HepG2 (cell line): ENCODE data around the gene HSP90AB1. TPM values are rescaled to one million over a fixed set of nuclear protein-coding genes. Genes with fewer than 3 reads are reported as not detected.

Experiments used
- ATAC-seq: fragments of 200-7000 bp; cut with Tn5 transposase; 3 replicates; pipeline ENCODE4 v1.9.1; 2020; ENCODE audit warnings: mild to moderate bottlenecking, moderate library complexity
- BruUV-seq: library from RNA; stranded (reverse); fragments of 400-500 nt; replicated peaks from 2 replicates; lab custom pipeline; 2021; lab: Mats Ljungman, UMichigan
- CTCF ChIA-PET: fragments of 300-600 bp; formaldehyde crosslinking; extraction: SDS; loops from one replicate; lab custom pipeline; 2021; ENCODE audit warnings: low total read pairs, inconsistent platforms, low intra/inter-chr PET ratio; lab: Yijun Ruan, JAX
- POLR2A ChIA-PET: fragments of 350-600 bp; sonication (Branson Sonifier 250); formaldehyde crosslinking; loops from one replicate; lab custom pipeline; 2020; ENCODE audit warnings: antibody characterized with exemption, inconsistent platforms; lab: Yijun Ruan, JAX
- DNase-seq: peaks from one replicate; pipeline ENCODE4 v3.0.0-alpha.2; 2015; ENCODE audit warnings: low spot score
- FAIRE-seq: peaks from 3 replicates; lab custom pipeline; 2011; peaks lifted over from hg19 to GRCh38; lab: Jason Lieb, UNC
- H2AFZ ChIP-seq: one replicate; pipeline ENCODE4 v1.6.1; 2011; ENCODE audit warnings: low read length, inconsistent platforms
- H3K27ac ChIP-seq: fragments of 300-600 bp; 3 replicates; pipeline ENCODE4 v1.8.0; 2011; ENCODE audit warnings: mixed run types, mild to moderate bottlenecking, mixed read lengths, low read length, inconsistent platforms; ENCODE audit not compliant: insufficient read depth; ENCODE audit errors: extremely low read length
- H3K27me3 ChIP-seq, 2 experiments: fragments of 200-600 bp in 1 of 2; 2 replicates in 1 of 2; 3 replicates in 1 of 2; pipeline versions ENCODE4 v1.6.0 to v1.8.0; 2011; ENCODE audit warnings: low read length in 2 of 2, mild to moderate bottlenecking in 2 of 2, moderate library complexity in 2 of 2, inconsistent platforms in 1 of 2; ENCODE audit not compliant: insufficient read depth in 2 of 2, control insufficient read depth in 1 of 2
- H3K36me3 ChIP-seq, 2 experiments: fragments of 200-600 bp in 1 of 2; replicated peaks in 1 of 2; 2 replicates in 1 of 2; 3 replicates in 1 of 2; pipeline versions ENCODE4 v1.5.1 to v1.8.0; 2011; ENCODE audit warnings: low read length in 2 of 2, inconsistent platforms in 1 of 2; ENCODE audit not compliant: insufficient read depth in 2 of 2, control insufficient read depth in 1 of 2
- H3K4me1 ChIP-seq: 2 replicates; pipeline ENCODE4 v1.5.1; 2012; ENCODE audit warnings: low read length, inconsistent platforms; ENCODE audit not compliant: insufficient read depth
- H3K4me2 ChIP-seq: 2 replicates; pipeline ENCODE4 v1.6.0; 2011; ENCODE audit warnings: low read depth, low read length, inconsistent platforms
- H3K4me3 ChIP-seq, 3 experiments: fragments of 200-600 bp in 1 of 3; sonication (generic), shearing (Covaris generic) in 1 of 3; replicated peaks in 1 of 3; 2 replicates each; pipeline ENCODE4 v1.5.1; 2011 to 2016; ENCODE audit warnings: low read length in 3 of 3, inconsistent platforms in 2 of 3, low read depth in 2 of 3, mild to moderate bottlenecking in 2 of 3, control low read depth in 1 of 3, mixed read lengths in 1 of 3; ENCODE audit not compliant: insufficient read depth in 1 of 3
- H3K79me2 ChIP-seq: one replicate; pipeline ENCODE4 v1.6.1; 2011; ENCODE audit warnings: low read length, inconsistent platforms; ENCODE audit not compliant: insufficient read depth
- H3K9ac ChIP-seq: 2 replicates; pipeline ENCODE4 v1.6.0; 2011; ENCODE audit warnings: mild to moderate bottlenecking, low read depth, low read length, inconsistent platforms; ENCODE audit not compliant: insufficient read depth
- H3K9me3 ChIP-seq: 2 replicates; pipeline ENCODE4 v1.5.1; 2012; ENCODE audit warnings: mild to moderate bottlenecking, low read length
- H4K20me1 ChIP-seq: 2 replicates; pipeline ENCODE4 v1.6.0; 2011; ENCODE audit warnings: inconsistent platforms, mild to moderate bottlenecking, low read length, moderate library complexity; ENCODE audit not compliant: insufficient read depth
- BORCS8-MEF2B ChIP-seq: sonication (generic); formaldehyde crosslinking; IDR thresholded peaks from 2 replicates; pipeline ENCODE4 v1.8.0; 2022; ENCODE audit warnings: mild to moderate bottlenecking, missing genetic modification reagents
- DNMT3B ChIP-seq: conservative IDR thresholded peaks from 2 replicates; pipeline ENCODE4 v1.6.1; 2016; ENCODE audit warnings: missing biosample characterization, control low read depth
- DPF2 ChIP-seq: sonication (generic); formaldehyde crosslinking; IDR thresholded peaks from 2 replicates; pipeline ENCODE4 v1.4.0; 2020; ENCODE audit warnings: mild to moderate bottlenecking, low read depth, missing genetic modification reagents, borderline replicate concordance
- GATAD2A ChIP-seq: IDR thresholded peaks from 2 replicates; pipeline ENCODE4 v1.6.1; 2016
- IRX3 ChIP-seq: sonication (generic); formaldehyde crosslinking; IDR thresholded peaks from 2 replicates; pipeline ENCODE4 v1.8.1; 2023; ENCODE audit warnings: mild to moderate bottlenecking, low read depth, missing genetic modification reagents, borderline replicate concordance
- KAT7 ChIP-seq: IDR thresholded peaks from 2 replicates; pipeline ENCODE4 v1.6.1; 2018; ENCODE audit warnings: borderline replicate concordance, missing compliant biosample characterization
- PHF20 ChIP-seq: sonication (generic); formaldehyde crosslinking; IDR thresholded peaks from 2 replicates; pipeline ENCODE4 v1.5.0; 2020; ENCODE audit warnings: mild to moderate bottlenecking, missing genetic modification reagents
- POLR2AphosphoS5 ChIP-seq: IDR thresholded peaks from 2 replicates; pipeline ENCODE4 v1.6.1; 2012; ENCODE audit warnings: low read depth, low read length
- POLR2G ChIP-seq: fragments of 200-400 bp; formaldehyde crosslinking; IDR thresholded peaks from 2 replicates; pipeline ENCODE4 v1.6.1; 2018; ENCODE audit warnings: mild to moderate bottlenecking, low read depth, low read length, moderate library complexity
- RBM22 ChIP-seq: fragments of 200-400 bp; formaldehyde crosslinking; optimal IDR thresholded peaks from 2 replicates; pipeline ENCODE3; 2017; ENCODE audit warnings: mild to moderate bottlenecking, low read length, moderate library complexity
- TBL1XR1 ChIP-seq: fragments of 150-350 bp; IDR thresholded peaks from 2 replicates; pipeline ENCODE4 v1.6.1; 2014; ENCODE audit warnings: borderline replicate concordance, low read length; ENCODE audit not compliant: partially characterized antibody
- TCF7L2 ChIP-seq: IDR thresholded peaks from 2 replicates; pipeline ENCODE4 v1.6.1; 2011; ENCODE audit warnings: mild to moderate bottlenecking, low read depth, low read length, moderate library complexity
- ZBTB37 ChIP-seq: sonication (generic); formaldehyde crosslinking; IDR thresholded peaks from 2 replicates; pipeline ENCODE4 v1.4.0; 2020; ENCODE audit warnings: mild to moderate bottlenecking, missing genetic modification reagents
- ZFX ChIP-seq: sonication (generic); formaldehyde crosslinking; IDR thresholded peaks from 2 replicates; pipeline ENCODE4 v1.4.0; 2020; ENCODE audit warnings: mild to moderate bottlenecking, low read depth, missing genetic modification reagents, moderate library complexity
- ZNF605 ChIP-seq: sonication (generic); formaldehyde crosslinking; IDR thresholded peaks from 2 replicates; pipeline ENCODE4 v1.8.0; 2022; ENCODE audit warnings: mild to moderate bottlenecking, missing genetic modification reagents
- ZNF891 ChIP-seq: sonication (generic); formaldehyde crosslinking; IDR thresholded peaks from 2 replicates; pipeline ENCODE4 v1.5.0; 2020; ENCODE audit warnings: mild to moderate bottlenecking, missing genetic modification reagents
- ZSCAN29 ChIP-seq: sonication (generic); formaldehyde crosslinking; conservative IDR thresholded peaks from 2 replicates; pipeline ENCODE4 v1.4.0; 2020; ENCODE audit warnings: mild to moderate bottlenecking, missing genetic modification reagents
- WGBS: methylation state at CpG from one replicate; pipeline ENCODE4 v1.1.6; 2017; ENCODE audit warnings: low lambda C conversion rate; 5-methylcytosine and 5-hydroxymethylcytosine counted together
- in situ Hi-C: cut with HindIII; loops from 2 replicates; pipeline ENCODE4 v1.10.0; 2017; ENCODE audit warnings: low pct_unique_long_range_greater_than_20kb; ENCODE audit not compliant: extremely low pct_ligation_motif_present
- intact Hi-C: fragments of 100-400 bp; cut with micrococcal nuclease; formaldehyde crosslinking; loops from one replicate; pipeline ENCODE4 v1.10.0; 2022; ENCODE audit not compliant: unreplicated experiment
- polyA plus RNA-seq, 8 experiments: library from polyadenylated mRNA; depleted of rRNA in 3 of 8; stranded (reverse) in 7 of 8; unstranded in 1 of 8; fragments of >200 nt; fragmentation: Illumina TruSeq in 4 of 8; extraction: Trizol in 4 of 8; gene quantifications; 2 replicates each; pipeline versions ENCODE4 v1.2.1 to v1.2.3, GENCODE V29; 2011 to 2016; ENCODE audit warnings: low read depth in 4 of 8, missing spikeins in 1 of 8, mixed read lengths in 1 of 8; ENCODE audit not compliant: insufficient read depth in 1 of 8
- total RNA-seq, 5 experiments: library from RNA; depleted of rRNA; stranded (reverse); fragments of >200 nt; fragmentation: Illumina TruSeq; extraction: Trizol; gene quantifications; 2 replicates each; pipeline ENCODE4 v1.2.3, GENCODE V29; 2016; ENCODE audit warnings: low read depth in 1 of 5
- TF ChIP-seq, protein P1 (sequence below): sonication (generic); formaldehyde crosslinking; IDR thresholded peaks from 2 replicates; pipeline ENCODE4 v1.8.1; 2023; ENCODE audit warnings: missing genetic modification reagents, mild to moderate bottlenecking, borderline replicate concordance

Gene HSP90AB1
- total and polyA plus RNA-seq, 2 of the 13 experiments (the other 11 are each of a cell fraction or from before 2014, with no cell fraction given): 1,325 to 1,472 TPM

GRCh38 chr6:44254191-44255104 is 7.5 kb downstream of the HSP90AB1 start (continued):
- TF ChIP-seq KAT7 (CRISPR knock-in tag) (no peak), ZFX (CRISPR knock-in tag) (no peak), ZSCAN29 (CRISPR knock-in tag) (no peak), PHF20 (CRISPR knock-in tag) (no peak)
- TF ChIP-seq, protein P1, sequence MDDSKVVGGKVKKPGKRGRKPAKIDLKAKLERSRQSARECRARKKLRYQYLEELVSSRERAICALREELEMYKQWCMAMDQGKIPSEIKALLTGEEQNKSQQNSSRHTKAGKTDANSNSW (CRISPR knock-in tag): no peak

GRCh38 chr6:44255105-44255808 is 8.4 kb downstream of the HSP90AB1 start:
- BruUV-seq: no TSS peak
- peaks cover 36 to 63% of the 10 kb centered on the region in 2 experiments for H3K36me3 ChIP-seq
- peak; percentile 22; the same call in 1 of the 2 replicates for TF ChIP-seq POLR2G
- no peak for TF ChIP-seq DPF2 (CRISPR knock-in tag)
- peak; percentile 2 for TF ChIP-seq RBM22
- TF ChIP-seq GATAD2A (CRISPR knock-in tag): 0 out of 2 replicates have a peak, but pooled peaks have one; percentile 11
- TF ChIP-seq IRX3: no peak
- 0 out of 2 replicates have a peak, but pooled peaks have one; percentile 16 for TF ChIP-seq DNMT3B (CRISPR knock-in tag)
- peak; percentile 35; the same call in 1 of the 2 replicates for TF ChIP-seq BORCS8-MEF2B (CRISPR knock-in tag)
- peak; percentile 51; the same call in 1 of the 2 replicates for TF ChIP-seq ZNF605 (CRISPR knock-in tag)
- 0 out of 2 replicates have a peak, but pooled peaks have one; percentile 24 for TF ChIP-seq ZNF891
- no peak for TF ChIP-seq ZBTB37 (CRISPR knock-in tag)
- TF ChIP-seq POLR2AphosphoS5: 0 out of 2 replicates have a peak, but pooled peaks have one; percentile 4
- no peak for TF ChIP-seq TBL1XR1
- no peak for TF ChIP-seq TCF7L2

More at GRCh38 chr6:44255105-44255808, 8.4 kb downstream of the HSP90AB1 start:
- Histone ChIP-seq H3K27ac (peak overlapping the region; percentile 93), H3K79me2 (peaks cover 31% of the 10 kb centered on the region), H2AFZ (no peak overlapping the region), H3K4me1 (peaks cover 70% of the 10 kb centered on the region), H3K9ac (0 out of 2 replicates have a peak overlapping the region, but pooled peaks have one; percentile 92), H3K4me2 (peak overlapping the region; percentile 96; the same call in 1 of the 2 replicates), H3K4me3 (0 out of 6 replicates have a peak overlapping the region, but pooled peaks of 1 of the 3 experiments have one; percentile 8), H4K20me1 (peaks cover 62% of the 10 kb centered on the region), H3K9me3 (no peaks in the 10 kb centered on the region), H3K27me3 (no peaks in the 10 kb centered on the region; a peak in 1 of 5 replicates)
- POLR2A ChIA-PET: interaction anchor here (0.8 to 6.0 kb wide), 8 partner anchors 9 to 160 kb away, joined by 3 to 264 read pairs (median 6); partner anchors contain the start of genes HSP90AB1, MRPL14, SLC29A1 and TMEM63B
- DNase-seq (no peak), ATAC-seq (peak; percentile 5), FAIRE-seq (no peak)
- intact Hi-C loops (no loop called here), in situ Hi-C loops (no loop called here)
- WGBS: 91% methylated on average over 16 of the region's 16 CpGs
- CTCF ChIA-PET: interaction anchor here (2.0 kb wide), 1 partner anchor 159 kb away, joined by 5 read pairs; no protein-coding TSS in a partner anchor
